A673 (cell line): ENCODE results near the gene ZDHHC1. TPM values are rescaled to one million over a fixed set of nuclear protein-coding genes. Genes with fewer than 3 reads are reported as not detected.

Experiments
- BruUV-seq: library from RNA; stranded (reverse); fragments of 400-500 nt; replicated peaks from 2 replicates; lab custom pipeline; 2021; lab: Mats Ljungman, UMichigan
- CTCF ChIA-PET: fragments of 300-600 bp; sonication (Branson Sonifier 250); formaldehyde crosslinking; loops from one replicate; lab custom pipeline; 2022; ENCODE audit warnings: antibody characterized with exemption; lab: Charles Lee
- POLR2A ChIA-PET: fragments of 300-600 bp; sonication (Branson Sonifier 250); formaldehyde crosslinking; loops from one replicate; lab custom pipeline; 2022; ENCODE audit warnings: antibody characterized with exemption; ENCODE audit not compliant: low non-redundant PET; lab: Charles Lee
- DNase-seq: peaks from one replicate; pipeline ENCODE4 v3.0.0-alpha.2; 2015; ENCODE audit warnings: low spot score
- H3K27ac ChIP-seq: fragments of 200-600 bp; sonication (generic); 2 replicates; pipeline ENCODE4 v1.5.1; 2016; ENCODE audit warnings: mixed run types, low read depth, mild to moderate bottlenecking, mixed read lengths, antibody characterized with exemption, low read length; ENCODE audit not compliant: poor library complexity, severe bottlenecking
- H3K27me3 ChIP-seq: fragments of 200-600 bp; sonication (generic); replicated peaks from 2 replicates; pipeline ENCODE4 v1.6.1; 2017; ENCODE audit warnings: mixed run types, low read depth, mild to moderate bottlenecking, mixed read lengths, antibody characterized with exemption, low read length; ENCODE audit not compliant: insufficient read depth, poor library complexity
- H3K36me3 ChIP-seq: fragments of 200-600 bp; sonication (generic); 2 replicates; pipeline ENCODE4 v1.6.1; 2016; ENCODE audit warnings: mixed run types, mild to moderate bottlenecking, mixed read lengths, antibody characterized with exemption, low read length; ENCODE audit not compliant: insufficient read depth, poor library complexity, severe bottlenecking
- H3K4me1 ChIP-seq: fragments of 200-600 bp; sonication (generic); 2 replicates; pipeline ENCODE4 v1.6.1; 2017; ENCODE audit warnings: mixed run types, mild to moderate bottlenecking, mixed read lengths, antibody characterized with exemption, low read length; ENCODE audit not compliant: insufficient read depth, poor library complexity, severe bottlenecking
- H3K4me3 ChIP-seq: fragments of 200-600 bp; sonication (generic); 2 replicates; pipeline ENCODE4 v1.5.1; 2016; ENCODE audit warnings: low read depth, mixed run types, mild to moderate bottlenecking, mixed read lengths, low read length; ENCODE audit not compliant: poor library complexity, severe bottlenecking
- H3K9me3 ChIP-seq: fragments of 200-600 bp; sonication (generic); 2 replicates; pipeline ENCODE4 v1.6.1; 2016; ENCODE audit warnings: mixed run types, low read depth, mild to moderate bottlenecking, mixed read lengths, antibody characterized with exemption, low read length; ENCODE audit not compliant: poor library complexity, severe bottlenecking
- EZH2 ChIP-seq: fragments of 200-600 bp; sonication (generic); IDR thresholded peaks from 2 replicates; pipeline ENCODE4 v1.6.1; 2017; ENCODE audit warnings: borderline replicate concordance, low read depth, mild to moderate bottlenecking, mixed read lengths, antibody characterized with exemption, low read length; ENCODE audit not compliant: poor library complexity, severe bottlenecking
- intact Hi-C: fragments of 100-400 bp; cut with micrococcal nuclease; formaldehyde crosslinking; loops from one replicate; pipeline ENCODE4 v1.10.0; 2022; ENCODE audit not compliant: unreplicated experiment
- total RNA-seq: library from RNA; stranded (reverse); gene quantifications from 2 replicates; pipeline ENCODE4 v1.2.3, GENCODE V29; 2021
- TF ChIP-seq, protein P1 (sequence below): fragments of 300-800, 200-600 bp; sonication (generic); conservative IDR thresholded peaks from 2 replicates; pipeline ENCODE4 v1.5.1; 2017; ENCODE audit warnings: low read depth, mild to moderate bottlenecking, antibody characterized with exemption, low read length, moderate library complexity, mixed read lengths

ZDHHC1 gene
- total RNA-seq, 1 experiment from 2014 or later = 5.3 TPM

GRCh38 chr16:67406111-67406971, 9.9 kb downstream of the ZDHHC1 start:
- no TSS peak for BruUV-seq
- Histone ChIP-seq H3K36me3 (no peaks in the 10 kb centered on the region), H3K4me1 (no peaks in the 10 kb centered on the region), H3K27ac (no peak overlapping the region), H3K4me3 (no peak overlapping the region), H3K9me3 (no peaks in the 10 kb centered on the region), H3K27me3 (no peaks in the 10 kb centered on the region)
- ChIA-PET POLR2A (no interaction called here), CTCF (interaction anchor here (0.6 kb wide), 1 partner anchor 733 kb away, joined by 4 read pairs; no protein-coding TSS in a partner anchor)
- intact Hi-C loops = no loop called here
- TF ChIP-seq, protein P1, sequence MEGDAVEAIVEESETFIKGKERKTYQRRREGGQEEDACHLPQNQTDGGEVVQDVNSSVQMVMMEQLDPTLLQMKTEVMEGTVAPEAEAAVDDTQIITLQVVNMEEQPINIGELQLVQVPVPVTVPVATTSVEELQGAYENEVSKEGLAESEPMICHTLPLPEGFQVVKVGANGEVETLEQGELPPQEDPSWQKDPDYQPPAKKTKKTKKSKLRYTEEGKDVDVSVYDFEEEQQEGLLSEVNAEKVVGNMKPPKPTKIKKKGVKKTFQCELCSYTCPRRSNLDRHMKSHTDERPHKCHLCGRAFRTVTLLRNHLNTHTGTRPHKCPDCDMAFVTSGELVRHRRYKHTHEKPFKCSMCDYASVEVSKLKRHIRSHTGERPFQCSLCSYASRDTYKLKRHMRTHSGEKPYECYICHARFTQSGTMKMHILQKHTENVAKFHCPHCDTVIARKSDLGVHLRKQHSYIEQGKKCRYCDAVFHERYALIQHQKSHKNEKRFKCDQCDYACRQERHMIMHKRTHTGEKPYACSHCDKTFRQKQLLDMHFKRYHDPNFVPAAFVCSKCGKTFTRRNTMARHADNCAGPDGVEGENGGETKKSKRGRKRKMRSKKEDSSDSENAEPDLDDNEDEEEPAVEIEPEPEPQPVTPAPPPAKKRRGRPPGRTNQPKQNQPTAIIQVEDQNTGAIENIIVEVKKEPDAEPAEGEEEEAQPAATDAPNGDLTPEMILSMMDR = no peak
- TF ChIP-seq EZH2 = no peak
- no peak for DNase-seq

DNA sequence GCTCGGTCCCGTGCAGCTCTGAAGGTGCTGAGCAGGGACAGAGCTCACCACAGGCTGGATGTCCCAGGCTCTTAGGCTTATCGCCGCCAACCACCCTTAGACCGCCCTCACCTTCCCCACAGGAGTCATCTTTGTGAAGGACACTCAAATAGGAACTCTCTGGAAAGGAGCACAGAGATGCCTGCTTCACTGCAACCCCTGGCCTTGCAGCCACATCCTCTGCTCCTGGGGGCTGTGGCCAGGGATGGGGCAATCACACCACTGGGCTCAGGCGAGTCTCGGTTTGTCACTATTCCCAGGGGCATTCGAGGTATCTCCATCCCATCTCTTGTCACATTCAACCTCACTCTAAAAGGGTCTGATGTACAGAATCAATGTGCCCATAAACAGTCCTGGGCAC, 10.9 kb downstream of the ZDHHC1 start:
- intact Hi-C loops = no loop called here
- no peak overlapping the region for H3K4me3 ChIP-seq
- POLR2A ChIA-PET = no interaction called here
- CTCF ChIA-PET = no interaction called here
- no TSS peak for BruUV-seq
- DNase-seq = no peak
- H3K36me3 ChIP-seq = no peaks in the 10 kb centered on the region
- H3K9me3 ChIP-seq = no peaks in the 10 kb centered on the region
- no peak for TF ChIP-seq EZH2
- TF ChIP-seq, protein P1 = no peak
- H3K27ac ChIP-seq = no peak overlapping the region
- no peaks in the 10 kb centered on the region for H3K27me3 ChIP-seq
- no peaks in the 10 kb centered on the region for H3K4me1 ChIP-seq

DNA sequence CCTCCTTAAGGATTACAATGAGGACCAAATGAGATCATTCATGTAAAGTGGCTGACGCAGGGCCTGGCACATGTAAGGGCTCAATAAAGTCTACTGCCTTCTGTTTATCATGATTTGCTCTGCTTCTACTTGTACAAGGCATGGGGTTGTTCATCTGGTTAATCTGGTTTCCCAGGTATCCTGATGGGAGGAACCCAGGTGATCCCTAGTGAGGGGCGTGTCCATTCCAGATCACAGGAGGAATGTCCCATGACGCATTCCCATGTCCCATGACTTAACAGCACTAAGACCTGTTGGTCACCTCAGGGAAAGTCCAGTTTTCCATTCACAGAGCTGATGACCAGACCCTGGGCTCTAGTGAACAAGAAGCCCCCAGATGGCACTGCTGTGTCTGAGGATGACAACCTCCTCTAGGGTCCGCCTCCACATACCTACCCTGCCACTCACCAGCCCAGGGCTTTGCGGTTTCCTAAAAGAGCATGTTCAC, 11.5 kb downstream of the ZDHHC1 start:
- Histone ChIP-seq H3K4me1 (no peaks in the 10 kb centered on the region), H3K4me3 (no peak overlapping the region), H3K27me3 (no peaks in the 10 kb centered on the region), H3K9me3 (no peaks in the 10 kb centered on the region), H3K27ac (no peak overlapping the region), H3K36me3 (no peaks in the 10 kb centered on the region)
- DNase-seq = no peak
- TF ChIP-seq, protein P1 = no peak
- TF ChIP-seq EZH2 = no peak
- intact Hi-C loops = no loop called here
- BruUV-seq = no TSS peak
- POLR2A ChIA-PET = no interaction called here
- CTCF ChIA-PET = no interaction called here
